ENCODE results near the gene DENND1A. TPM values are rescaled to one million over a fixed set of nuclear protein-coding genes. Genes with fewer than 3 reads are reported as not detected.

DENND1A gene
- total RNA-seq, 4 donors from 2014 or later = 15.8 to 33.5 (median 23.9) TPM

GRCh38 chr9:123426406-123426805, 503.5 kb downstream of the DENND1A start:
- no peak for TF ChIP-seq POLR2A (IDR thresholded peaks at IDR 0.05)
- TF ChIP-seq, protein P1, sequence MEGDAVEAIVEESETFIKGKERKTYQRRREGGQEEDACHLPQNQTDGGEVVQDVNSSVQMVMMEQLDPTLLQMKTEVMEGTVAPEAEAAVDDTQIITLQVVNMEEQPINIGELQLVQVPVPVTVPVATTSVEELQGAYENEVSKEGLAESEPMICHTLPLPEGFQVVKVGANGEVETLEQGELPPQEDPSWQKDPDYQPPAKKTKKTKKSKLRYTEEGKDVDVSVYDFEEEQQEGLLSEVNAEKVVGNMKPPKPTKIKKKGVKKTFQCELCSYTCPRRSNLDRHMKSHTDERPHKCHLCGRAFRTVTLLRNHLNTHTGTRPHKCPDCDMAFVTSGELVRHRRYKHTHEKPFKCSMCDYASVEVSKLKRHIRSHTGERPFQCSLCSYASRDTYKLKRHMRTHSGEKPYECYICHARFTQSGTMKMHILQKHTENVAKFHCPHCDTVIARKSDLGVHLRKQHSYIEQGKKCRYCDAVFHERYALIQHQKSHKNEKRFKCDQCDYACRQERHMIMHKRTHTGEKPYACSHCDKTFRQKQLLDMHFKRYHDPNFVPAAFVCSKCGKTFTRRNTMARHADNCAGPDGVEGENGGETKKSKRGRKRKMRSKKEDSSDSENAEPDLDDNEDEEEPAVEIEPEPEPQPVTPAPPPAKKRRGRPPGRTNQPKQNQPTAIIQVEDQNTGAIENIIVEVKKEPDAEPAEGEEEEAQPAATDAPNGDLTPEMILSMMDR (IDR thresholded peaks at IDR 0.05) = no peak
- TF ChIP-seq EP300 (IDR thresholded peaks at IDR 0.05) = no peak
- no peak for TF ChIP-seq POLR2AphosphoS5 (IDR thresholded peaks at IDR 0.05)
- Histone ChIP-seq H3K4me1 (no peaks in the 10 kb centered on the region), H3K36me3 (peaks cover 12% of the 10 kb centered on the region), H3K27me3 (no peaks in the 10 kb centered on the region), H3K4me3 (no peak overlapping the region), H3K9me3 (no peaks in the 10 kb centered on the region), H3K27ac (no peak overlapping the region)
- 97% methylated on average over 2 of the region's 2 CpGs for WGBS
- DNase-seq (ENCODE audit: low spot score in 2 of 2) = peak in 1 of 2 donors; percentile 28

GRCh38 chr9:123425836-123426365, 504.0 kb downstream of the DENND1A start:
- Histone ChIP-seq H3K27ac (no peak overlapping the region), H3K4me3 (no peak overlapping the region), H3K4me1 (no peaks in the 10 kb centered on the region), H3K36me3 (peaks cover 11% of the 10 kb centered on the region), H3K27me3 (no peaks in the 10 kb centered on the region), H3K9me3 (no peaks in the 10 kb centered on the region)
- 85% methylated on average over 4 of the region's 6 CpGs for WGBS
- TF ChIP-seq, protein P1 (IDR thresholded peaks at IDR 0.05) = no peak
- TF ChIP-seq POLR2AphosphoS5 (IDR thresholded peaks at IDR 0.05) (no peak), POLR2A (IDR thresholded peaks at IDR 0.05) (no peak), EP300 (IDR thresholded peaks at IDR 0.05) (no peak)
- peak in 1 of 2 donors; percentile 40 for DNase-seq (ENCODE audit: low spot score in 2 of 2)

DNA sequence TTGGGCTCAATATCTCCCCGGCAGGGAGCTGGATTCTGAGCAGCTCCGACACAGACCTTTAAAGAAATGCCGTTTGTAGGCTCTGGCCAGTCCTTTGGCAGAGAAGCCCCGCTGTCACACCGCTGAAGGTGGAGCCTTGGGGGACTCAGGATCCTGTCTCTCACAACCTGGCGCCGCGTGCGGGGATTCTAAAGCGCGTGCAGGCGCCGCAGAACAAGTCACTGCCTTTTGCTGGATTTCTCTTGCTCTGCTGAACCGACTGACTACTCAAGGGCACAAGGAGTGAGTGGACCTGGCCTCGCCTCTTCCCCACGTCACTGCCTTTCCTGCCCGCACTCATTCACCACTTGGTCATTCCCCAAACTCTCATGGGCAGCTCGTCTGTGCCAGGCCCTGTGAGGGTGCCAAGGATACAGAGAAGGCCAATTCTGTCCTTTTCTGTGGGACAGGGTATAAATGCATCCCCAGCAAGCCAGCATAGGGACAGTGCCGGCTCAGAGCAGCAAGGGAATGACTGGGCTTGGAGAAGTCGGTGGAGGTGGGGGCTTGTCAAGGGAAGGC, 504.6 kb downstream of the DENND1A start:
- DNase-seq (ENCODE audit: low spot score in 2 of 2) = peak in 1 of 2 donors; percentile 29
- Histone ChIP-seq H3K27me3 (no peaks in the 10 kb centered on the region), H3K27ac (no peak overlapping the region), H3K4me3 (no peak overlapping the region), H3K36me3 (peaks cover 11% of the 10 kb centered on the region), H3K9me3 (no peaks in the 10 kb centered on the region), H3K4me1 (no peaks in the 10 kb centered on the region)
- WGBS = 83% methylated on average over 15 of the region's 20 CpGs
- TF ChIP-seq POLR2A (IDR thresholded peaks at IDR 0.05) (no peak), POLR2AphosphoS5 (IDR thresholded peaks at IDR 0.05) (no peak), EP300 (IDR thresholded peaks at IDR 0.05) (no peak)
- TF ChIP-seq, protein P1 (IDR thresholded peaks at IDR 0.05) = no peak

- no peak overlapping the region for H3K4me3 ChIP-seq
- H3K27ac ChIP-seq = no peak overlapping the region
- H3K36me3 ChIP-seq = peaks cover 15% of the 10 kb centered on the region
- no peaks in the 10 kb centered on the region for H3K9me3 ChIP-seq
- DNase-seq (ENCODE audit: low spot score in 2 of 2) = no peak
- TF ChIP-seq POLR2AphosphoS5 (IDR thresholded peaks at IDR 0.05) = no peak
- TF ChIP-seq, protein P1 (IDR thresholded peaks at IDR 0.05) = no peak
- TF ChIP-seq POLR2A (IDR thresholded peaks at IDR 0.05) = no peak
- no peak for TF ChIP-seq EP300 (IDR thresholded peaks at IDR 0.05)
- WGBS = 91% methylated on average over 6 of the region's 6 CpGs
- no peaks in the 10 kb centered on the region for H3K4me1 ChIP-seq
- no peaks in the 10 kb centered on the region for H3K27me3 ChIP-seq
Observed at GRCh38 chr9:123424552-123425225, 505.2 kb downstream of the DENND1A start.

DNA sequence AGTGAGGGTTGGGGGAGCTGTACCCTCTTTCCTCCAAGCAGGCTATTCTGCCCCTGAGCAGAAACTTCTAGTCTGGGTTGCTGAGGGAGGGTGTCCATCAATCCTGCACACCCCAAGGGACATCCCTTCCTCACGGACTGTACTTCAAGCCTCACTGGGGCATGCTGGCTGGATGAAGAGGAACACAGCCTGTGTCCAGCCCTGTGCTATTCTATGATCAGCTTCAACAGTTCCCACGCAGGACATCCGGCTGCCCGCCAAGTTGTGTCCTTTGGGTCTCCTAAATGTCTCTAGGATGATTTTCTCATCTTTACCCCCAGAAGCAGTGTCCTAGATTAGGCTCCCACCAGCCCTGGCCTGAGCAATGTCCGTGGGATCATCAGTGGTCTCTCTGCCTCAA, 505.8 kb downstream of the DENND1A start:
- no peak for TF ChIP-seq POLR2AphosphoS5 (IDR thresholded peaks at IDR 0.05)
- Histone ChIP-seq H3K4me3 (no peak overlapping the region), H3K27ac (no peak overlapping the region), H3K9me3 (no peaks in the 10 kb centered on the region), H3K36me3 (peaks cover 17% of the 10 kb centered on the region), H3K4me1 (no peaks in the 10 kb centered on the region), H3K27me3 (no peaks in the 10 kb centered on the region)
- 90% methylated on average over 5 of the region's 5 CpGs for WGBS
- peak in 1 of 2 donors; percentile 27 for DNase-seq (ENCODE audit: low spot score in 2 of 2)
